Esophagus muscularis mucosa (tissue), 4 donors: ENCODE measurements around the gene PRKN.

Source experiments
- EP300 ChIP-seq: sonication (generic); formaldehyde crosslinking; IDR thresholded peaks from one replicate; pipeline ENCODE4 v1.6.1; 2017; ENCODE audit warnings: antibody characterized with exemption
- POLR2A ChIP-seq: fragments of 450-650 bp; IDR thresholded peaks from one replicate; pipeline ENCODE4 v1.6.1; 2017; ENCODE audit warnings: antibody characterized with exemption, moderate library complexity, mild to moderate bottlenecking, low read depth
- TF ChIP-seq, protein P1 (sequence below), 3 experiments: fragments of 200-600 bp in 2 of 3; fragments of 450-650 bp in 1 of 3; sonication (generic) in 2 of 3; IDR thresholded peaks; one replicate each; pipeline ENCODE4 v1.5.1; 2017 to 2019; ENCODE audit warnings: antibody characterized with exemption in 3 of 3, mild to moderate bottlenecking in 2 of 3, moderate library complexity in 1 of 3

DNA sequence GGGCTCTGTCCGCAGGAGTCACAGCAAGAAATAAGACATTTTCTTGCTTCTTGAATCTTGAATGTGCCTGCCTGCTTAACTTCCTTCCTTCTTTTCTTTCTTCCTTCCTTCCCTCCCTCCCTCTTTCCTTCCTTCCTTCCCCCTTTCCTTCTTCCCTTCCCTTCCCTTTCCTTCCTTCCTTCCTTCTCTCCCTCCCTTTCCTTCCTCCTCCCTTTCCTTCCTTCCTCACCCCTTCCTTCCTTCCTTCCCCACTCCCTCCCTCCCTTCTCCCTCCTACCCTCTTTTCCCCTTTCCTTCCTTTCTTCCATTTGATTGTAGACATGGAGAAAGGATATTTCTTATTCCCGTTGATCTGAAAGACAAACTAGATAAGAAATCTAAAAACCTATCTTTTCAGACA lies 1016.9 kb downstream of the PRKN start:
- TF ChIP-seq, protein P1, sequence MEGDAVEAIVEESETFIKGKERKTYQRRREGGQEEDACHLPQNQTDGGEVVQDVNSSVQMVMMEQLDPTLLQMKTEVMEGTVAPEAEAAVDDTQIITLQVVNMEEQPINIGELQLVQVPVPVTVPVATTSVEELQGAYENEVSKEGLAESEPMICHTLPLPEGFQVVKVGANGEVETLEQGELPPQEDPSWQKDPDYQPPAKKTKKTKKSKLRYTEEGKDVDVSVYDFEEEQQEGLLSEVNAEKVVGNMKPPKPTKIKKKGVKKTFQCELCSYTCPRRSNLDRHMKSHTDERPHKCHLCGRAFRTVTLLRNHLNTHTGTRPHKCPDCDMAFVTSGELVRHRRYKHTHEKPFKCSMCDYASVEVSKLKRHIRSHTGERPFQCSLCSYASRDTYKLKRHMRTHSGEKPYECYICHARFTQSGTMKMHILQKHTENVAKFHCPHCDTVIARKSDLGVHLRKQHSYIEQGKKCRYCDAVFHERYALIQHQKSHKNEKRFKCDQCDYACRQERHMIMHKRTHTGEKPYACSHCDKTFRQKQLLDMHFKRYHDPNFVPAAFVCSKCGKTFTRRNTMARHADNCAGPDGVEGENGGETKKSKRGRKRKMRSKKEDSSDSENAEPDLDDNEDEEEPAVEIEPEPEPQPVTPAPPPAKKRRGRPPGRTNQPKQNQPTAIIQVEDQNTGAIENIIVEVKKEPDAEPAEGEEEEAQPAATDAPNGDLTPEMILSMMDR (IDR thresholded peaks at IDR 0.05), result no peak
- TF ChIP-seq POLR2A (no peak), EP300 (no peak)
